ENCODE measurements around the gene PPP1R14D. TPM values are rescaled to one million over a fixed set of nuclear protein-coding genes. Genes with fewer than 3 reads are reported as not detected.

The PPP1R14D gene, protein sequence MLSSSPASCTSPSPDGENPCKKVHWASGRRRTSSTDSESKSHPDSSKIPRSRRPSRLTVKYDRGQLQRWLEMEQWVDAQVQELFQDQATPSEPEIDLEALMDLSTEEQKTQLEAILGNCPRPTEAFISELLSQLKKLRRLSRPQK
- total RNA-seq = not detected in 2 replicates

DNA sequence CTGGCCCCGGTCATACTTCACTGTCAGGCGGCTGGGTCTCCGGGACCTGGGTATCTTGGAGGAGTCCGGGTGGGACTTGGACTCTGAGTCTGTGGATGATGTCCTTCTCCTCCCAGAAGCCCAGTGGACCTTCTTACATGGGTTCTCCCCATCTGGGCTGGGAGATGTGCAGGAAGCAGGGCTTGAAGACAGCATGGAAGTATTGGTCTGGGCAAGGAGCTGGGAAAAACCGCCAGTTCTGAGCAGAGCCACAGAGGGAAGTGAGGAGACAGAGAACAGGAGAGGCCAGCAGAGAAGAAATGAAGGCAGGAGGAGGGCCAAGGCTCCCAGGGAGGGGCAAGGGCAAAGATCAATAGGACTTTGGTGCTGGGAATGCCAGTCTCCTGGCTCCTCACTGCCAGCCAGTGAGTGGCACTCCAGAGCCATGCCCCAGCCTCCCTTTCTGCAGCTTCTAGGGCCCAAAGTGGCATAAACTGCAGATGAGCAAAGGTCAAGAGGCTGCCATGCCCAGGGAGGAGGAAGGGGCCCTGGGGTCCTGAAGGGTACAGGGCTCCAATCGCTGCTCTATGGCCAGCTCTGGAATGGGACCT, at the start of gene PPP1R14D:
PPP1R14D (minus strand) TSS at position 262 of the 590 bp plus-strand sequence; CDS start at position 195, 67 bp downstream.

DNA sequence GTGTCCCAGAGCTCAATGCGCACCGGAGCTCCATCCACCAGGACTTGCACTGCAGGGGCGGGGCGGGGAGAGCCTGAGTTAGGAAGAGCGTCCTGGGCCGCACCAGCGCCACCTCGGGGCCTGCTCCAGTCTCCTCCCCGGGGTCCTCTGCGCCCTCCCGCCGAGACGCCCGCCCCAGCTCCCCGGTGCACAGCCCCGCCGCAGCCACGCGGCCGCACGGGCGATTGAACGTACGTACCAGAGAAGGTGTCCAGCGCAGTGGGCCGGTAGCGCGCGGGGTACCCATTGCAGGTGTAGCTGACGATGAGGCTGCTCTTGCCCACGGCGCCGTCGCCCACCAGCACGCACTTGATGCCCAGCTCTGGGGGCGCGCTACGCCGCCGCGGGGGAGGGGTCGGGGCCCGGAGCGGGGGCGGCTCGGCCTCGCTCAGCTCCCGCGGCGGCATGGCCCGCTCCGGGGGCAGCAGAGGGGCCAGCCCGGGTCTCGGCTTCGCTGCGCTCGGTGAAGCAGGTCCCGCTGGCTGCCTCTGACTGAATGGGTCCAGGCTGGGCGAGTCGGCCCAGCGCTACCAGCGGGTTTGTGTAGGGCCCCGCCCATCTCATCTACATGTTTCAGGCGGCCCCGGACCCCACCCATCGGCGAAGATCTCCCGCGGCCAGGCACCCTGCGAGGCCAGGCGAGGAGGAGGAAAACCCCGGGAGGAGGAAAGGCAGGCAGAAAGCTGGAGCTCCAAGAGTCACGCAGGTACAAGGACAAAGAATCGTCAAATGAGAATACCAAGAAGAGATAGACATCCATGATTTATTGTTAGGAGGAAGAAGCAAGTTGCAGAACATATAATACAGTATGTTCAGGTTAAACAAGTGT, 45.4 kb upstream of the PPP1R14D start, which contains the start of gene RHOV:
RHOV (minus strand) TSS at position 541 of the 868 bp plus-strand sequence; CDS start at position 446, 95 bp downstream.

DNA sequence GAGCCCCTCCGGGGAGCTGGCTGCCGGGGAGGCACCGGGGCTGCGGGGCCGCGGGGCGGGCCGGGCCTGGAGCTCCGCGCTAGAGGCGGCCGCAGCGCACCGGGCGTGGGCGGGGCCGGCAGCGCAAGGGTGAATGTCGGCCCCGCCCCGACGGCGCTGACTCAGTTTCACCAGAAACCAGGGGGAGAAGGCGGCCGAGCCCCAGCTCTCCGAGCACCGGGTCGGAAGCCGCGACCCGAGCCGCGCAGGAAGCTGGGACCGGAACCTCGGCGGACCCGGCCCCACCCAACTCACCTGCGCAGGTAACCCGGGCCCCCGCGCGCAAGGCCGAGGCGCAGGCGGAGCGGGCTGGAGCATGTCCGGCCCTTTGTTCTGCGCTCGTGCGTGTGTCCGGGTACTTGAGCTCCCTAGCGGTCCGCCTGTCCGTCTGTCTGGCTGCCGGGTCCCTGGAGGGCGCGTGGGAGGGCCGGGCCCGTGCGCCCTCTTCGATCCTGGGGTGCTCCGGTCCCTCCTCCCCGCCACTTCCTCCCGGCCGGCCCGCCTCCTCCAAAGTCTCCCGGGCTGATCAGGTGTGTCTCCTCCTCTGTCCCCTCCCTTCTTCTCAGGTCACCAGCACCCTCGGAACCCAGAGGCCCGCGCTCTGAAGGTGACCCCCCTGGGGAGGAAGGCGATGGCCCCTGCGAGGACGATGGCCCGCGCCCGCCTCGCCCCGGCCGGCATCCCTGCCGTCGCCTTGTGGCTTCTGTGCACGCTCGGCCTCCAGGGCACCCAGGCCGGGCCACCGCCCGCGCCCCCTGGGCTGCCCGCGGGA, 15.6 kb upstream of the PPP1R14D start, which contains the start of gene SPINT1:
SPINT1 (plus strand) TSS at position 164 of the 811 bp plus-strand sequence; CDS start at position 671, 507 bp downstream.

DNA sequence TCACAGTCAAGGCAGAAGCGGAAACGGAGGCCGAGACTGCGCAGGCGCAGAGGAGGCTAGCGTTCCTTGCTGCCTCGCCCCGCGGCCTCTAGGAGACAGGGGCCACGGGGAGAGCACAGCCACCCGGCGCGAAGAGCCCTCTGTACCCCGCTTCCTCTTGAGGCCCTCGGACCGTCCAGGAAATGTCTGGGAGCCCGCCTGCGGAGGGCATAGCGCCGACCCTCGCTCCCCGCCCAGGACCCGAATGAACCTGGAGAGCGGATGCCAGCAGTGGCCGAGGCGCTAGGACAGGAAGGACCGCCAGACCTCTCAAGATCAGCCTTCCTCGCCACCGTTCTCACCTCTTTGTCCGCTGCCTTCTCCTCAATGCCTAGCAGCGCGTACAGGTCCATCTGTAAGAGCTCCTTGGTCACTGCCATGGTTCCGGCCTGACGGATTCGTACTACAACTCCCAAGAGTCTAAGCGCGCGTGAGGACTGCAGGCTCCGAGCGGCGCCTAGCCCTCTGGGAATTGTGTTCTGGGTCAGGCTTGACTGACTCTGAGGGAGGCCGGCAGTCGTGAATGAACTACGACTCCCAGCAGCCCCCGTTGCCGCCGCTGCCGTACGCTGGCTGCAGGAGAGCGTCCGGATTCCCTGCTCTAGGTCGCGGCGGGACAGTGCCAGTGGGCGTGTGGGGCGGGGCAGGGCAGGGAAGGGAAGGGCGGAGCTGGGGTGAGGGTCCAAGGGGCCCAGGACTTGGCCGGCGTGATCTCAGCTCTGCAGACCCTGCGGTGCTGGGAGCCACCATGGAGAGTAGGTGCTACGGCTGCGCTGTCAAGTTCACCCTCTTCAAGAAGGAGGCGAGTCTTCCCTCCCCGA, 21.2 kb downstream of the PPP1R14D start, which contains the start of the genes DNAJC17 and ZFYVE19:
DNAJC17 (minus strand) TSS at position 446 of the 860 bp plus-strand sequence; CDS start at position 419, 27 bp downstream.
ZFYVE19 (plus strand) TSS at position 62 of the 860 bp plus-strand sequence; CDS start at position 563, 501 bp downstream.

DNA sequence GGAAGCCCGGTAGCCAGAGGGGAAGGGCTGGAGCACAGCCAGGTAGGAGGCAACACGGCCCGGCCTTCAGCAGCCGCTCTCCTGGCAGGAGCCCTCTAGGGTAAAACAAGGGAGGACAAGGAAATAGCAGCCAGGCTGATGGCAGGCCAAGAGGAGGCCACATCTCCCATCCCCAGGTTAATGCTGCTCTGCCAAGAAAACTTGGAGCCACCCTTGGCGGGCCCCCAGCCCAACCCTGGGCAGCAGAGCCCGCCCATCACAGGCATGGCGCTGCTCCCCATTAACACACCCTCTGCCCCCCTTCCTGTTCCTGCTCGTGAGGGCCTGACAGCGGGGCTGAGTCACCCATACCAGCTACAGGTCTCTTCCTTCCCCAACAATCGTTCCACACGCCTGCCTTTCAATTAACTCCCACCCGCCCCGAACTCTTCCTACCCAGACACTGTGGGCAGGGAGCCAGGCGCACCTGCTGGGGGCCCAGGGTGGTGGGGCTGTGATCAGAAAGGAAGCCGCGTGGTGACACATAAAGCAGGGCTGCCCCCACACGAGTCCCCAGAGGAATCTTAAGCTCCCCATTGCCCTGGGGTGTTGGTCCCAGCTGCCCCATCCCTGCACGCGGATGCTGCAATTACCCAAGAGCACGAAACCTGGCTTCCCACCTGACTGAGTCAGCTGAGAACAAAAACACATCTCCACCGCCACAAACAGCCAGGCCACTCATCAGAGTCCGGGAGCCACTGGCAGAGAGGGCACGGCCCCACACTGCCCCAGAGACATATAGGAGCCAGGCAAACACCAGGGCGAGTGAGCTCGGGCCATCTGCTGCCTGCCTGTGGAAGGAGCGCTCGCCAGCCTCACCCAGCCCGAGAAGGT, 59.0 kb downstream of the PPP1R14D start, which contains the start of gene C15orf62:
C15orf62 (plus strand) TSS at position 707 of the 873 bp plus-strand sequence. CDS start 516 bp downstream, outside the sequence.

Small RNA genes within 50 kb of the gene (small RNA-seq; reads per million reads assigned to genes)
- gene AC025166.1 = not detected

Other genes with a start within 250 kb of the PPP1R14D start
- 20.6 and 40.9 TPM in 2 replicates for gene KNL1, start 234.5 kb downstream of the PPP1R14D start, total RNA-seq
- gene RAD51, start 133.5 kb downstream of the PPP1R14D start, total RNA-seq = 4.0 and 4.5 TPM in 2 replicates
- 11.5 and 13.2 TPM in 2 replicates for gene RMDN3, start 73.5 kb downstream of the PPP1R14D start, total RNA-seq
- gene GCHFR, start 64.6 kb downstream of the PPP1R14D start, total RNA-seq = 0.37 and 0.78 TPM in 2 replicates
- not detected in 2 replicates for gene C15orf62, start 58.7 kb downstream of the PPP1R14D start, total RNA-seq
- 13.9 and 16.9 TPM in 2 replicates for gene ZFYVE19, start 21.6 kb downstream of the PPP1R14D start, total RNA-seq
- 20.5 and 29.0 TPM in 2 replicates for gene DNAJC17, start 21.2 kb downstream of the PPP1R14D start, total RNA-seq
- under 0.01 TPM in 1 of 2 replicates, not detected in the other for gene SPINT1, start 15.3 kb upstream of the PPP1R14D start, total RNA-seq
- not detected in 2 replicates for gene RHOV, start 45.5 kb upstream of the PPP1R14D start, total RNA-seq
- gene VPS18, start 65.7 kb upstream of the PPP1R14D start, total RNA-seq = 38.9 and 42.8 TPM in 2 replicates
- gene DLL4, start 100.6 kb upstream of the PPP1R14D start, total RNA-seq = not detected in 2 replicates
- 1.8 TPM in 2 replicates for gene CHAC1, start 124.8 kb upstream of the PPP1R14D start, total RNA-seq

Data from subcutaneous preadipocyte (primary cell).